GM21381 (cell line): ENCODE data around the gene CHRNG.

Source experiments
- ATAC-seq: cut with Tn5 transposase; IDR thresholded peaks from one replicate; pipeline ENCODE4 v1.9.1; 2021; ENCODE audit warnings: mild to moderate bottlenecking, moderate library complexity; ENCODE audit not compliant: unreplicated experiment

The CHRNG gene

DNA sequence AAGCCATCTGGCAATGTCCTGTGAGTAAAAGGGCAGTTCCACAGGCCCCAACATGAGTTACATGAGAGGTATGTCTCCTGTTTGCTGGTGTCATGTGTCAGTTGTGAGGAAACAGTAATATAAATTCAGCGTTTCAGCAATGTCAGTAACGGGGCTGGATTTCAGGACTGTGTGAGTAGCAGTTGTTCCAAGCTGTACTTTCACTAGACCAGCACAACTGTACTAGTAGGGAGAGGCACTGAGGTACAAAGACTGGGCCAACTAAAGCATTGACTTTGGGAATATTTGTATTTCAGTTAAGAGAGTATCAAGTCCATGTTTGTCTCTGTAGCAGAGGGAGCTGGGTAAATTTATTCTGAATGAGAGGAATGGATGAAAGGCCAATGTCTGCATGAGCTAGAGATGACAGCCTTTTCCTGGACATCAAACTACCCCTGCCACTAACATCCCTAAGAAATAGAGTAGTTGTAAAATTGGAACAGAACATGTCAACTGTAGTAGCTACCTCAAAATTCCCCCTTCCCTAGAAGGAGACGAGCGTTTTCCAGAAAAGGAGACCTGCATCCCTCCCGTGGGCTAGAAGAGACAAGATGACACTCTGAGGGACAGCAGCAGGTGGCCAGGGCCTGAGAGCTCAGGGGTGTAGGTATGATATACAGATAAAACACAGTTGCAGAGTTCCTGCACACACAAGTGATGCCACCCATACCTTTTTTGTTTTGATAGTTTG lies 35.3 kb downstream of the CHRNG start:
- ATAC-seq = no peak

GRCh38 chr2:232575404-232575746 lies 35.9 kb downstream of the CHRNG start:
- ATAC-seq = no peak

DNA sequence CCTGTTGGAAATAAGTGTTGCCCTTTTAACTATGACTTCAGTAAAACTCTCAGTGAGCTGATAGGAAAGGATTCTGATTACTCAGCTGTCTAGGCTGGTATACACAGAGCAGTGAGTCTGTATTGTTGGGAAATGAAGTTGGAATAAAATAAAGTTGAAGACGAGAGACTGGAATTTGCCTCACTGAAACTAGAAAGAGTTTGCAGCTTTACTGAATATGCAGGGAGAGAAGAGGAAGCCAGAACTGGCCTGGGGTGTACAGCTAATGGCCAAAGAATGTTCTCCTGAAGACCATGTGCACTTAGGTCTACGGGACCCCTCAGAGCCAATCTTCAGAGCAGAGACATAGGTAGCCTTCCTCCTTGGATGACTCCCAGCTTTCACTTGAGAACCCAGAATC lies 37.5 kb downstream of the CHRNG start:
- no peak for ATAC-seq

GRCh38 chr2:232577841-232578240 lies 38.3 kb downstream of the CHRNG start:
- no peak for ATAC-seq

GRCh38 chr2:232578626-232579025 lies 39.1 kb downstream of the CHRNG start:
- no peak for ATAC-seq

GRCh38 chr2:232580648-232580981 lies 41.1 kb downstream of the CHRNG start:
- no peak for ATAC-seq

DNA sequence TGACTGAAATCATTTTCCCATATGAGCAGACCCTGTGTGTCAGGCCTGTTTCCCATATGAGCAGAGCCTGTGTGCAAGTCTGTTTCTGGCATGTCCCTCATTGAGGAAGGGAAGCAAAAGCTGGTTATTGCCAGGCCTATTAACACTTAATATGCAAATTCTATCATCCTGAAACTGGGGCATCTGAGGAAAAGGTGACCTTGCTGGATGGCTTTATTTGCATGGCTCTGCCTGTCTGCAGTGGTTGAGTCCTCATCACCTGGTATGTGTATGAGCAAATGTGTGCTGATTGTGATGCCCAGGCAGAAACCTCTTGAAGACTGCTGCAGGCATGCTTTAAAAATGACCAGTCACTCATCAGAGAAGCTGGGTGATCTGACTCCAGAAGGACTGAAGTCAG lies 42.2 kb downstream of the CHRNG start:
- ATAC-seq = no peak

DNA sequence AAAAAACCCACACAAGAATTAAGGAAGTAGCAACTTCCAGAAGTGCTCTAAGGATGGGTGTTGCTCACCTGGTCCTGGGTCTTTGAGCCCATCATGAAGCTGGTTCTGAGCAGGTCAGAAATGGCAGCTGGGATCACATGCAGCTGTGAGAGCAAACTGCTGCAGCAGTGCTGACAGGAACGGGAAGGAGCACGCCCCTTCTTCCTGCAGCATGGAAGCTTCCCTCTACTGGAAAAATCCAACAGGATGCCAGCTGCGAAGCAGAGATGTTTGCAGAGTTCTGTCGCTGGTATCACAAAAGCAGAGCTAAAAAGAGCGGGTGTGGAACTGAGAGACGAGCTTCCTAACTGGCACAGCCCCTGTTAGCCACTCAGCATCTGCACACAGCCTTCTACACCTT lies 44.7 kb downstream of the CHRNG start:
- ATAC-seq = no peak

GRCh38 chr2:232586943-232587505 lies 47.5 kb downstream of the CHRNG start:
- no peak for ATAC-seq

GRCh38 chr2:232587512-232587911 lies 48.0 kb downstream of the CHRNG start:
- no peak for ATAC-seq

- no peak for ATAC-seq
Measured at GRCh38 chr2:232588031-232588430, 48.5 kb downstream of the CHRNG start.

GRCh38 chr2:232588680-232589585 lies 49.4 kb downstream of the CHRNG start:
- ATAC-seq = no peak

- no peak for ATAC-seq
Measured at GRCh38 chr2:232592772-232593395, 53.4 kb downstream of the CHRNG start.

- ATAC-seq = no peak
Measured at GRCh38 chr2:232593982-232594381, 54.5 kb downstream of the CHRNG start.
